BLaER1 treated with 17β-estradiol and CSF1 and Interleukin-3, amounts not matched to agents 10 nM and 100 nM (cell line): ENCODE data around the gene TJP1.
A peak's percentile ranks its signal among the peaks of the same experiment; 100 is the strongest.

Experiments
- H3K27ac ChIP-seq, 11 experiments: shearing (Covaris generic); formaldehyde crosslinking; 2 replicates each; pipeline ENCODE4 v1.8.1; 2022
- H3K27me3 ChIP-seq, 11 experiments: shearing (Covaris generic); formaldehyde crosslinking; 2 replicates each; pipeline ENCODE4 v1.8.1; 2022
- H3K36me3 ChIP-seq, 11 experiments: shearing (Covaris generic); formaldehyde crosslinking; 2 replicates each; pipeline ENCODE4 v1.8.1; 2022
- H3K4me1 ChIP-seq, 10 experiments: shearing (Covaris generic); formaldehyde crosslinking; 2 replicates each; pipeline ENCODE4 v1.8.1; 2022
- H3K4me2 ChIP-seq, 11 experiments: shearing (Covaris generic); formaldehyde crosslinking; 2 replicates each; pipeline ENCODE4 v1.8.1; 2022
- H3K4me3 ChIP-seq, 10 experiments: shearing (Covaris generic); formaldehyde crosslinking; 2 replicates each; pipeline ENCODE4 v1.8.1; 2022
- H3K9ac ChIP-seq, 11 experiments: shearing (Covaris generic); formaldehyde crosslinking; 2 replicates each; pipeline ENCODE4 v1.8.1; 2022
- H3K9me3 ChIP-seq, 11 experiments: shearing (Covaris generic); formaldehyde crosslinking; replicated peaks in 1 of 11; 2 replicates each; pipeline ENCODE4 v1.8.1; 2022
- H4K20me1 ChIP-seq, 11 experiments: shearing (Covaris generic); formaldehyde crosslinking; 2 replicates each; pipeline ENCODE4 v1.8.1; 2022
- Cebpa-rat ChIP-seq, 11 experiments: shearing (Covaris generic); IDR thresholded peaks; 2 replicates each; pipeline ENCODE4 v1.8.1; 2022

TJP1 gene

DNA sequence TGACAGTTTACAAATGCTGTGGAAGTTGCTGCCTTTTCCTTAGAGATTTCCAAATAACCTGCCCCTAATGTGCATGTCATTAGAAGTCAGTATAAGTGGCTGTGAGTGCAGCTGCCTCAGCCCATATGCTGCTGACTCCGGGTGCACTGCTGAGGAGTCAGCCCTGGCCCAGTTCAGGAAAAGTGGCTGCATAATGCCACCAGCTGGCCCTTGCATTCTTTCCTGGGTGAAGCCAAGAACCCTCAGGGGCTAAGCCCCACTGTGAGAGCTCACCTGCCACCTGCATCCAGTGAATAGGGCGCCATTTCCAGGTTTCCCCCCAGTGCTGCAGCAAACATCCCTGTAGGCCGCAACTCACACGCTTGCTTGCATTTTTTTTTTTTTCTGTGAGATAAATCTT is 139.9 kb downstream of the TJP1 start:
- Histone ChIP-seq H4K20me1 (peaks cover 0 to 13% (median 0%) of the 10 kb centered on the region in 11 experiments; a peak in 2 of 22 replicates), H3K27ac (no peak overlapping the region), H3K4me1 (peaks cover 9 to 15% (median 12%) of the 10 kb centered on the region in 10 experiments; a peak in 19 of 20 replicates), H3K4me2 (no peak overlapping the region), H3K27me3 (peaks cover 5 to 19% (median 14%) of the 10 kb centered on the region in 11 experiments; a peak in 18 of 22 replicates), H3K9me3 (peaks cover 0 to 12% (median 3%) of the 10 kb centered on the region in 11 experiments; a peak in 7 of 22 replicates), H3K4me3 (no peak overlapping the region), H3K9ac (no peak overlapping the region), H3K36me3 (no peaks in the 10 kb centered on the region)
- TF ChIP-seq Cebpa-rat (IDR thresholded peaks at IDR 0.05), result no peak

- no peak overlapping the region for H3K27ac ChIP-seq
- no peak for TF ChIP-seq Cebpa-rat (IDR thresholded peaks at IDR 0.05)
- H3K4me2 ChIP-seq, result no peak overlapping the region
- no peak overlapping the region for H3K4me3 ChIP-seq
- no peaks in the 10 kb centered on the region for H3K36me3 ChIP-seq
- peaks cover 0 to 11% (median 3%) of the 10 kb centered on the region in 11 experiments; a peak in 7 of 22 replicates for H3K9me3 ChIP-seq
- H3K9ac ChIP-seq, result no peak overlapping the region
- peaks cover 9 to 23% (median 15%) of the 10 kb centered on the region in 11 experiments; a peak in 21 of 22 replicates for H3K27me3 ChIP-seq
- peaks cover 11 to 18% (median 16%) of the 10 kb centered on the region in 10 experiments for H3K4me1 ChIP-seq
- H4K20me1 ChIP-seq, result peaks cover 0 to 14% (median 0%) of the 10 kb centered on the region in 11 experiments; a peak in 3 of 22 replicates
These were observed 140.3 kb downstream of the TJP1 start for GRCh38 chr15:29681946-29682345.

DNA sequence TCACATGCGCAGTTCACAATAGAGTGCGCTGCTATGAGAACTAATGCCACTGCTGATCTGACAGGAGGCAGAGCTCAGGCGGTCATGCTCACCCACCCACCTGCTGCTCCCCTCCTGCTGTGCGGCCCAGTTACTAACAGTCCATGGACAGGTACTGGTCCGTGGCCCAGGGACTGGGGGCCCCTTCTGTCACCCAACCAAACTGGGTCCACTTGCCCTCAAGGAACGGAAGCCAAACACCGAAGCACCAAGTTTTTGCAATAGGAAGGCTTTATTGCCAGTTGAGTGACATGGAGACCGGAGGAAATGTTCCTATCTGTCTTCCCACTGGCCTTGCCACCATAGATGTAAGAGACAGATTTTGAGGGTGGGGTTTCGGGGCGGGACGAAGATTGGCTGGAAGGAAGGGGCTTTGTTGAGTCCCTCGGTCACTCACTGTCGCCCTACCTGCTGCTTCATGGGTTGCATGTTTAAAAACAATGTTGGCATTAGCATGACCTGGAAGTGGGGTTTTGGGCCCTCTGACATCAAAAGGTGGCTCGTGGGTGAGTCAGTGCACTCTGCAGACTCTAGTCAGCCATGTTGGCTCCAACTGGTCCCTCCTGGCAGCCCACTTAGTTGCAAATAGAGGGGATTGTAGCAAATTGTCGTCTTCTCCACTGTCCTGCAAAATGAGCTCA is 141.0 kb downstream of the TJP1 start:
- Histone ChIP-seq H4K20me1 (peaks cover 0 to 14% (median 0%) of the 10 kb centered on the region in 11 experiments; a peak in 3 of 22 replicates), H3K4me2 (no peak overlapping the region), H3K9me3 (peaks cover 0 to 4% (median under 1%) of the 10 kb centered on the region in 11 experiments; a peak in 6 of 22 replicates), H3K27me3 (peaks cover 9 to 29% (median 20%) of the 10 kb centered on the region in 11 experiments; a peak in 21 of 22 replicates), H3K4me1 (peaks cover 17 to 25% (median 22%) of the 10 kb centered on the region in 10 experiments), H3K36me3 (no peaks in the 10 kb centered on the region), H3K27ac (no peak overlapping the region), H3K9ac (no peak overlapping the region), H3K4me3 (no peak overlapping the region)
- no peak for TF ChIP-seq Cebpa-rat (IDR thresholded peaks at IDR 0.05)

DNA sequence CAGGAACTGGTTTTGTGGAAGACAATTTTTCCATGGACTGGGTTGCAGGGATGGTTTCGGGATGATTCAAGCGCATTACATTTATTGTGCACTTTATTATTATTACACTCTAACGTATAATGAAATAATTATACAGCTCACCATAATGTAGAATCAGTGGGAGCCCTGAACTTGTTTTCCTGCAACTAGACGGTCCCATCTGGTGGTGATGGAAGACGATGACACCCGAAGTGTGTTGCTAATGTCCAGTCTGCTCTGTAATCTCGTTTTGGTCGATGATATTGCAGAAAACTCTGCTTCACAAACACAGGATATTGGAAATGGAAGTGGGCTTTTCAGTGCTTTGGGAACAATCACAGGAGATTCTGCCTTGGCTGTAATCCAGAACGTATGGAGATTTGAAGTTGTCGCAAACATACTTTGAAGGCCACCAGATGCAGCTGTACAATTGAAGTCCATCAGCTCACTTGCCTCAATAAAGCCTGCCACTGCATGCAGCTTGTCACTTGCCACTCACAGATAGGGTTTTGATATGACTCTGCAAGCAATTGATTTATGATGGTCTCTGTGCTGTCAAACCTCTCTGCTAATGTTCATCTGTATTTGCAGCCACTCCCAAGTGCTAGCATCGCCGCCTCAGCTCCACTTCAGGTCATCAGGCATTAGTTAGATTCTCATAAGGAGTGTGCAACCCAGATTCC is 141.7 kb downstream of the TJP1 start:
- no peak overlapping the region for H3K4me3 ChIP-seq

DNA sequence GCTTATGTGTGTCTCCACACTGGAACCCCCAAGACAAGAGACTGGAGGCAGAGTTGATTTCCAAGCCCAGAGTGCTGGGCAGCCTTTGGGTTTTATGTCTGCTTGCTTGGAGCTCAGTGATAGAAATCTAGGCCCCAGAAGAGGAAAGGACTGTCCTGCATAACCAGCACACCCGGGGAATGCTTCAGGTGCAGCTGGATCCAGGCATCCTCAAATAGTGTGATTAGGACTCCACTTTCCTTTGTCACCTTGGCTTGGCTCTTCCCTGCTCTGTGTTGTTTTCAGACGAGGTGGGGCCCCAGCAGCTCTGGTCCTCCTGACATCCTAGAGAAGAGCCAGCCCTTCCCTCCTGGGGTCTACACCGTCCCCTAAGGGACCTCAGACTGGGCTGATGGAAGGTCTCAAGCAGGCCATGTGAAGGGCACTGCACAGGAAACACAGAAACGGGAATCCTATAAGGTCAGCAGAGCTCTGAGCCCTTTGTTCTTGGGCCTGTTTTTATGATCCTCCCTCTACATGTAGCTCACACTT is 143.7 kb downstream of the TJP1 start:
- Histone ChIP-seq H3K36me3 (no peaks in the 10 kb centered on the region), H4K20me1 (peaks cover 0 to 27% (median 6%) of the 10 kb centered on the region in 11 experiments; a peak in 8 of 22 replicates), H3K4me1 (peaks cover 29 to 42% (median 37%) of the 10 kb centered on the region in 10 experiments), H3K4me3 (no peak overlapping the region), H3K9ac (no peak overlapping the region), H3K27ac (no peak overlapping the region), H3K9me3 (no peaks in the 10 kb centered on the region), H3K4me2 (peak overlapping the region in 10 of 11 experiments; percentile 36 to 92 (median 86); a peak in 17 of 22 replicates), H3K27me3 (peaks cover 23 to 50% (median 39%) of the 10 kb centered on the region in 11 experiments)
- TF ChIP-seq Cebpa-rat (IDR thresholded peaks at IDR 0.05), result no peak

More for the DNA sequence above, 141.7 kb downstream of the TJP1 start:
- no peaks in the 10 kb centered on the region for H3K36me3 ChIP-seq
- no peaks in the 10 kb centered on the region for H3K9me3 ChIP-seq
- TF ChIP-seq Cebpa-rat (IDR thresholded peaks at IDR 0.05), result no peak
- H3K27ac ChIP-seq, result no peak overlapping the region
- peaks cover 24 to 32% (median 29%) of the 10 kb centered on the region in 10 experiments for H3K4me1 ChIP-seq
- no peak overlapping the region for H3K9ac ChIP-seq
- H4K20me1 ChIP-seq, result peaks cover 0 to 19% (median 3%) of the 10 kb centered on the region in 11 experiments; a peak in 7 of 22 replicates
- H3K4me2 ChIP-seq, result no peak overlapping the region
- H3K27me3 ChIP-seq, result peaks cover 16 to 36% (median 27%) of the 10 kb centered on the region in 11 experiments

- Histone ChIP-seq H3K27me3 (peaks cover 23 to 50% (median 39%) of the 10 kb centered on the region in 11 experiments), H3K4me3 (no peak overlapping the region), H3K4me1 (peaks cover 29 to 42% (median 37%) of the 10 kb centered on the region in 10 experiments), H3K27ac (no peak overlapping the region), H3K4me2 (peak overlapping the region; percentile 36 to 92 (median 85)), H3K9me3 (no peaks in the 10 kb centered on the region), H4K20me1 (peaks cover 0 to 27% (median 6%) of the 10 kb centered on the region in 11 experiments; a peak in 8 of 22 replicates), H3K36me3 (no peaks in the 10 kb centered on the region), H3K9ac (0 out of 22 replicates have a peak overlapping the region, but pooled peaks of 1 of the 11 experiments have one; percentile 31)
- TF ChIP-seq Cebpa-rat (IDR thresholded peaks at IDR 0.05), result no peak
These were observed 144.3 kb downstream of the TJP1 start for GRCh38 chr15:29677871-29678461.

DNA sequence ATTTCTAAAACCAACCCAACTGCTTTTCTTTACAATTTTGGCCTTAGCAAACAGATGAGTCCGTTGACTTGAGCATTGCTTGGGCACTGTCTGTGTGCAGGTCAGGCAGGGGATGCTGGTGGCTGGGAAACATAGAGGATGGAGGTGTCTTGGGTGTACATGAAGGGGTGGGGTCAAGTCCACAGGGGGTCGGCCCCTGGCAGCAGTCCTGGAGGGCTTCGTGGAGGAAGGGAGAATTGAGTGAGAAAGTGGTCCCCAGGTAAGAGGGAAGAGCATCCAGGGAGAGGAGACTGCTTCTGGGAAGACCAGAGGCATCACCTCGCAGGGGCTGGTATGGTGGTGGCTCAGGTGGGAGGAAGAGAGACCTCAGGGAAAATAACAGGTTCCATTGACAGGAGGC is 144.8 kb downstream of the TJP1 start:
- peaks cover 29 to 44% (median 37%) of the 10 kb centered on the region in 10 experiments for H3K4me1 ChIP-seq
- no peaks in the 10 kb centered on the region for H3K9me3 ChIP-seq
- H3K9ac ChIP-seq, result no peak overlapping the region
- no peak for TF ChIP-seq Cebpa-rat (IDR thresholded peaks at IDR 0.05)
- peak overlapping the region; percentile 36 to 92 (median 85) for H3K4me2 ChIP-seq
- peaks cover 0 to 27% (median 6%) of the 10 kb centered on the region in 11 experiments; a peak in 8 of 22 replicates for H4K20me1 ChIP-seq
- H3K27ac ChIP-seq, result no peak overlapping the region
- no peaks in the 10 kb centered on the region for H3K36me3 ChIP-seq
- H3K4me3 ChIP-seq, result no peak overlapping the region
- peaks cover 23 to 50% (median 39%) of the 10 kb centered on the region in 11 experiments for H3K27me3 ChIP-seq

- no peak overlapping the region for H3K27ac ChIP-seq
These were observed 145.3 kb downstream of the TJP1 start for GRCh38 chr15:29676961-29677402.

More at GRCh38 chr15:29676961-29677402, 145.3 kb downstream of the TJP1 start:
- H3K4me3 ChIP-seq, result no peak overlapping the region
- H3K36me3 ChIP-seq, result no peaks in the 10 kb centered on the region
- H3K9me3 ChIP-seq, result no peaks in the 10 kb centered on the region
- no peak for TF ChIP-seq Cebpa-rat (IDR thresholded peaks at IDR 0.05)
- H3K27me3 ChIP-seq, result peaks cover 23 to 50% (median 39%) of the 10 kb centered on the region in 11 experiments
- peaks cover 0 to 27% (median 6%) of the 10 kb centered on the region in 11 experiments; a peak in 8 of 22 replicates for H4K20me1 ChIP-seq
- peak overlapping the region; percentile 25 to 92 (median 85) for H3K4me2 ChIP-seq
- H3K9ac ChIP-seq, result no peak overlapping the region
- H3K4me1 ChIP-seq, result peaks cover 29 to 48% (median 39%) of the 10 kb centered on the region in 10 experiments
